ENCODE measurements around the gene OR9A2. TPM values are rescaled to one million over a fixed set of nuclear protein-coding genes. Genes with fewer than 3 reads are reported as not detected.

Gene OR9A2
- total RNA-seq, 2 donors from 2014 or later = not detected

DNA sequence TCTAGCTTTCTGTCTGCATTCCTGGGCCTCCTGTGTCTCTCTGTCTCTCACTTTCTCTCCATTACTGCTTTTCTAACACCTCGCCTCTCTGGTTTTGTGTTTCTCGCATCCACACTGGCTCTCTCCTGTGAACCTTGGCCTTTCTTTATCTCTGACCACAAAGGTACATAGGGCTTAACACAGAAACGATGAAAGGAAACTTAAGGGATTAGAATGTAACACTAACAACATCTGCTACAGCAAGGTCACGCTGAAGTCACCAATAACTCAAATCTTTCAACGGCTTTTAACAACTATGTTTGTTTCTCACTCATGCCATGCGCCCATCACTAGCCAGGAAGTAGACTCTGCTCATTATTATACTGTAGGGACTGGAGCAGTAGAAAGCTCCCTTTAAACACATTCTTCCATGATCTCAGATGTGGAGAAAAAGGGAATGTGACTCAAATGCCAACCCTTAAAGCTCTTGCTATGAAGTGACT, 15.9 kb upstream of the OR9A2 start:
- 25 to 36% methylated on average over 6 of the region's 6 CpGs for WGBS, 2 donors
- Histone ChIP-seq H3K36me3 (replicated peaks in 1 of 2; ENCODE audit: insufficient read depth in 1 of 2, low read depth in 2 of 2) (no peaks in the 10 kb centered on the region), H3K27me3 (no peaks in the 10 kb centered on the region), H3K27ac (no peak overlapping the region), H3K4me1 (peaks cover 10% of the 10 kb centered on the region), H3K4me3 (no peak overlapping the region), H3K9me3 (no peaks in the 10 kb centered on the region)
- intact Hi-C loops (cut with DNase I) = no loop called here
- TF ChIP-seq CTCF (IDR thresholded peaks at IDR 0.05) (no peak), POLR2A (IDR thresholded peaks at IDR 0.05) (no peak)
- ATAC-seq (no peak), DNase-seq (no peak)

- intact Hi-C loops (cut with DNase I) = no loop called here
- H3K9me3 ChIP-seq = no peaks in the 10 kb centered on the region
- no peak overlapping the region for H3K27ac ChIP-seq
- no peak overlapping the region for H3K4me3 ChIP-seq
- peaks cover 10% of the 10 kb centered on the region for H3K4me1 ChIP-seq
- no peaks in the 10 kb centered on the region for H3K27me3 ChIP-seq
- no peaks in the 10 kb centered on the region for H3K36me3 ChIP-seq (replicated peaks in 1 of 2; ENCODE audit: insufficient read depth in 1 of 2, low read depth in 2 of 2)
- ATAC-seq = no peak
- TF ChIP-seq CTCF (IDR thresholded peaks at IDR 0.05) (no peak), POLR2A (IDR thresholded peaks at IDR 0.05) (no peak)
- DNase-seq = no peak
- 54 to 63% methylated on average over 3 of the region's 3 CpGs for WGBS, 2 donors
These were observed 15.3 kb upstream of the OR9A2 start for GRCh38 chr7:143042159-143042789.

DNA sequence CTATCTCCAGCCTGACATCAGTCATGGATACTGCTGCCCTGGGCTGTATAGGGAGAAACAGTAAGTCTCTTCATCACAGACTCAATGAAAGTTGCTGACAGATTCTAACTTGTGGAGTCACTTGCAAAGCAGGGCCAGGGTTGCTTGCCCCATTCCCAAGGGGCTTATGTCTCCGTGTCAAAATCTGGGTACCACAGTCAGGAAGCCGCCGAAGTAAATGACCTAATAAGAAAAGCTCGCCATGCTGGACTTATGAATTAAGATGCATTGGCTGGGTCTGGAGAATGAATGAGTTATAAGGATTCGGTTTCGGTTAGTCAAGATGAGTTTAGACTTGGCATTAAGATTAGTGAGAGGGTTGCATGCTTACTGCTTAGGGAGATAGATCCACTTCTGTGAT, 14.4 kb upstream of the OR9A2 start:
- H3K4me1 ChIP-seq = peaks cover 10% of the 10 kb centered on the region
- no peak for ATAC-seq
- DNase-seq = no peak
- H3K4me3 ChIP-seq = no peak overlapping the region
- no peak overlapping the region for H3K27ac ChIP-seq
- intact Hi-C loops (cut with DNase I) = no loop called here
- H3K36me3 ChIP-seq (replicated peaks in 1 of 2; ENCODE audit: insufficient read depth in 1 of 2, low read depth in 2 of 2) = no peaks in the 10 kb centered on the region
- 96% methylated on average over 6 of the region's 6 CpGs for WGBS, 2 donors
- TF ChIP-seq CTCF (IDR thresholded peaks at IDR 0.05) = no peak
- TF ChIP-seq POLR2A (IDR thresholded peaks at IDR 0.05) = no peak
- no peaks in the 10 kb centered on the region for H3K9me3 ChIP-seq
- no peaks in the 10 kb centered on the region for H3K27me3 ChIP-seq

GRCh38 chr7:143040209-143040715, 13.3 kb upstream of the OR9A2 start:
- peaks cover 10% of the 10 kb centered on the region for H3K4me1 ChIP-seq
- no peak overlapping the region for H3K27ac ChIP-seq
- no peaks in the 10 kb centered on the region for H3K9me3 ChIP-seq
- no peak for TF ChIP-seq CTCF (IDR thresholded peaks at IDR 0.05)
- no peak for TF ChIP-seq POLR2A (IDR thresholded peaks at IDR 0.05)
- no peaks in the 10 kb centered on the region for H3K27me3 ChIP-seq
- no peaks in the 10 kb centered on the region for H3K36me3 ChIP-seq (replicated peaks in 1 of 2; ENCODE audit: insufficient read depth in 1 of 2, low read depth in 2 of 2)
- DNase-seq = no peak
- 82 to 89% methylated on average over 3 of the region's 3 CpGs for WGBS, 2 donors
- H3K4me3 ChIP-seq = no peak overlapping the region
- no peak for ATAC-seq
- intact Hi-C loops (cut with DNase I) = no loop called here

DNA sequence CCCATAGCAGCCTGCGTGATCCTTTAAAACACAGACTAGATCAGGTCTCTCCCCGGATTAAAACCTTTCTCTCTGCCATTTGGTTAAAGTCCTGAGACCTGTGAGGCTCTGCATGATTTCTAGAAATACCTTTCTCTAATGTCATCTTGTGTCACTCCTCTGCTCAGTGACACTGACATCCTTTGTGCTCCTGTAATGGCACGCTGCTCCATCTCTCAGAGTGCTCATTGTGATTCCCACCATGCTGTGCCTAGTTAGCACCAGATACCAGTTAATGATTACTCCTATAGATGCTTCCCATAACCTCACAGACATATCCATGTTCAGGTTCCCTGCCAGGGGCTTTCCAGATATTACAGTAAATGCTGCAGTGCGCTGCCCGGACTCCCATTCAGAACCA, 11.7 kb upstream of the OR9A2 start:
- WGBS, 2 donors = 77 to 91% methylated on average over 5 of the region's 5 CpGs
- Histone ChIP-seq H3K27me3 (no peaks in the 10 kb centered on the region), H3K36me3 (replicated peaks in 1 of 2; ENCODE audit: insufficient read depth in 1 of 2, low read depth in 2 of 2) (no peaks in the 10 kb centered on the region), H3K9me3 (no peaks in the 10 kb centered on the region), H3K27ac (no peak overlapping the region), H3K4me3 (no peak overlapping the region), H3K4me1 (peaks cover 10% of the 10 kb centered on the region)
- intact Hi-C loops (cut with DNase I) = no loop called here
- TF ChIP-seq CTCF (IDR thresholded peaks at IDR 0.05) (no peak), POLR2A (IDR thresholded peaks at IDR 0.05) (no peak)
- ATAC-seq = no peak
- DNase-seq = no peak

Data from body of pancreas (tissue), 4 donors.